HUES6 (cell line): ENCODE measurements around the gene MBOAT1.

Source experiments
- H3K27ac ChIP-seq: 2 replicates; pipeline ENCODE4 v1.7.0; 2013; ENCODE audit warnings: low read depth, mild to moderate bottlenecking, low read length, inconsistent platforms
- H3K27me3 ChIP-seq: 2 replicates; pipeline ENCODE4 v1.6.1; 2013; ENCODE audit warnings: low read length; ENCODE audit not compliant: control insufficient read depth, insufficient read depth
- H3K36me3 ChIP-seq: 2 replicates; pipeline ENCODE4 v1.6.1; 2013; ENCODE audit warnings: low read length; ENCODE audit not compliant: control insufficient read depth, insufficient read depth
- H3K4me1 ChIP-seq: 2 replicates; pipeline ENCODE4 v1.6.1; 2013; ENCODE audit warnings: low read length; ENCODE audit not compliant: control insufficient read depth, insufficient read depth
- H3K4me3 ChIP-seq: 2 replicates; pipeline ENCODE4 v1.5.1; 2013; ENCODE audit warnings: low read depth, low read length
- H3K9ac ChIP-seq: one replicate; pipeline ENCODE4 v1.6.1; 2013; ENCODE audit warnings: mild to moderate bottlenecking, low read length
- H3K9me3 ChIP-seq: 2 replicates; pipeline ENCODE4 v1.6.1; 2013; ENCODE audit warnings: low read depth, low read length; ENCODE audit not compliant: control insufficient read depth, insufficient read depth

MBOAT1 gene

DNA sequence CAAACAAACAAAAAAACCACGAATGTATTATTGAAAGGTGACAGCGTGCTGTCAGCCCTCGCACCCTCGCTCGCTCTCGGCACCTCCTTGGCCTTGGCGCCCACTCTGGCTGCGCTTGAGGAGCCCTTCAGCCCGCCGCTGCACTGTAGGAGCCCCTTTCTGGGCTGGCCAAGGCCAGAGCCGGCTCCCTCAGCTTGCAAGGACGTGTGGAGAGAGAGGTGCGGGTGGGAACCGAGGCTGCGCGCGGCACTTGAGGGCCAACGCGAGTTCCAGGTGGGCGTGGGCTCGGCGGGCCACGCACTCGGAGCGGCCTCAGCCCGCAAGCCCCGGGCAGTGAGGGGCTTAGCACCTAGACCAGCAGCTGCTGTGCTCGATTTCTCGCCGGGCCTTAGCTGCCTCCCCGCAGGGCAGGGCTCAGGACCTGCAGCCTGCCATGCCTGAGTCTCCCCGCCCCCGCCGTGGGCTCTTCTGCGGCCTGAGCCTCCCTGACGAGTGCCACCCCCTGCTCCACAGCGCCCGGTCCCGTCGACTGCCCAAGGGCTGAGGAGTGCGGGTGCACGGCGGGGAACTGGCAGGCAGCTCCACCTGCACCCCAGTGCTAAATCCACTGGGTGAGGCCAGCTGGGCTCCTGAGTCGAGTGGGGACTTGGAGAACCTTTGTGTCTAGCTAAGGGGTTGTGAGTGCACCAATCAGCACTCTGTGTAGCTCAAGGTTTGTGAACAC is 20.9 kb upstream of the MBOAT1 start:
- no peaks in the 10 kb centered on the region for H3K36me3 ChIP-seq
- H3K9ac ChIP-seq = no peak overlapping the region
- H3K4me3 ChIP-seq = no peak overlapping the region
- H3K27me3 ChIP-seq = no peaks in the 10 kb centered on the region
- peaks cover 4% of the 10 kb centered on the region; the same call in 1 of the 2 replicates for H3K9me3 ChIP-seq
- H3K4me1 ChIP-seq = peaks cover 6% of the 10 kb centered on the region
- H3K27ac ChIP-seq = no peak overlapping the region

- no peak overlapping the region for H3K4me3 ChIP-seq
- H3K9ac ChIP-seq = no peak overlapping the region
- no peaks in the 10 kb centered on the region for H3K36me3 ChIP-seq
- H3K27me3 ChIP-seq = no peaks in the 10 kb centered on the region
- H3K4me1 ChIP-seq = no peaks in the 10 kb centered on the region
- peaks cover 4% of the 10 kb centered on the region; the same call in 1 of the 2 replicates for H3K9me3 ChIP-seq
- H3K27ac ChIP-seq = no peak overlapping the region
Measured at GRCh38 chr6:20232188-20232587, 19.9 kb upstream of the MBOAT1 start.

- Histone ChIP-seq H3K36me3 (no peaks in the 10 kb centered on the region), H3K9me3 (peaks cover 4% of the 10 kb centered on the region; the same call in 1 of the 2 replicates), H3K27me3 (no peaks in the 10 kb centered on the region), H3K4me1 (no peaks in the 10 kb centered on the region), H3K9ac (no peak overlapping the region), H3K27ac (no peak overlapping the region), H3K4me3 (no peak overlapping the region)
Measured at GRCh38 chr6:20230401-20231119, 18.3 kb upstream of the MBOAT1 start.

DNA sequence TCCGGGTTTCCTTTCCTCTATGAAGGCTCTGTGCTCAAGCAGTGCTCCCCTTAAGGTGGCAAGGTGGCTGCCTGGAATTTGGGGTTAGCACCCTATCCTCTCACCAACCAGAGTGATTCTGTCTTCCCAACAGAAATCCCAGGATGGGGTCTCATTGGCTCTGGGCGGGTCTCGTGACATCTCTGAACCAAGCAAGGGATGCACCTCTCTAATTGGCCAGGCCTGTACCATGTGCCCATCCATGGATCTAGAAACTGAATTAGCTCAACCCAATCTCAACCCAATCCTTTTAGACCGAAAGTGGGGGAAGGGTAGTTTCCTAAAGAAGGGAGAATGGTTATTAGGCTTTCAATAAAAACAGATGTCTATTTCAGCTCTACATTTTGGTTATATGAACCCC is 17.6 kb upstream of the MBOAT1 start:
- no peaks in the 10 kb centered on the region for H3K36me3 ChIP-seq
- no peak overlapping the region for H3K9ac ChIP-seq
- no peak overlapping the region for H3K4me3 ChIP-seq
- no peak overlapping the region for H3K27ac ChIP-seq
- H3K9me3 ChIP-seq = peaks cover 4% of the 10 kb centered on the region; the same call in 1 of the 2 replicates
- no peaks in the 10 kb centered on the region for H3K27me3 ChIP-seq
- no peaks in the 10 kb centered on the region for H3K4me1 ChIP-seq

DNA sequence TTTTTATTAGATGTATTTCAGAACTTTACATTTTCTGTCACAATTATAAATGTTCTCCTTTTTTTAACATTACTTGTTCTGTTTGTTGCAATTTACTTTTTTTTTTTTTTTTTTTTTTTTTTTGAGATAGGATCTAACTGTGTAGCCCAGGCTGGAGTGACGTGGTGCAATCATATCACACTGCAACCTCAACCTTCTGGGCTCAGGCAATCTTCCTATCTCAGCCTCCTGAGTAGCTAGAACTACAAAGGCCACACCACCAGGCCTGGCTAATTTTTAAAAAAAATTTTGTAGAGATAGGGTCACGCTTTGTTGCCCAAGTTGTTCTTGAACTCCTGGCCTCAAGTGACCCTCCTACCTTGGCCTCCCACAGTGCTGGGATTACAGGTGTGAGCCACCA is 15.1 kb upstream of the MBOAT1 start:
- Histone ChIP-seq H3K36me3 (no peaks in the 10 kb centered on the region), H3K27me3 (no peaks in the 10 kb centered on the region), H3K27ac (no peak overlapping the region), H3K9me3 (peaks cover 1% of the 10 kb centered on the region; the same call in 1 of the 2 replicates), H3K4me1 (no peaks in the 10 kb centered on the region), H3K4me3 (no peak overlapping the region), H3K9ac (no peak overlapping the region)

DNA sequence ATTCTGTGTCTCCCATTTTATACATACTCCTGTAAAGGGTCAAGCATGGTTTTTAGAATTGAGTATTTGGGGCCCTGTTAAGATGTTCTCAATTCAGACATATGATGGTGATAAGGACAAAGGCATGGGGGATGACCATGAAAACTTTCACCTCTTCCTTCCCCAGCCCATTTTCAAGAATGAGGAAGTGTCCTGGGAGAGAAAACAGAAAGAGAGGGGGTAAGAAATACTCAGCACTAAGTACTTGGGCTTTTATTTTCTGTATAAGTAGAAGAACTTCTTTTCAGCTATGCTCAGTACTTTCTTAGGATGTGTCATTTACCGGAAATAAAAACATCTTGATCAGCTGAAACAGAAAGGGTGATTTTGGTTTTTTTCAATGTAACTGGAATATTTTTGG is 10.9 kb upstream of the MBOAT1 start:
- Histone ChIP-seq H3K27me3 (no peaks in the 10 kb centered on the region), H3K4me1 (no peaks in the 10 kb centered on the region), H3K36me3 (no peaks in the 10 kb centered on the region), H3K27ac (no peak overlapping the region), H3K9ac (no peak overlapping the region), H3K4me3 (no peak overlapping the region), H3K9me3 (no peaks in the 10 kb centered on the region)

DNA sequence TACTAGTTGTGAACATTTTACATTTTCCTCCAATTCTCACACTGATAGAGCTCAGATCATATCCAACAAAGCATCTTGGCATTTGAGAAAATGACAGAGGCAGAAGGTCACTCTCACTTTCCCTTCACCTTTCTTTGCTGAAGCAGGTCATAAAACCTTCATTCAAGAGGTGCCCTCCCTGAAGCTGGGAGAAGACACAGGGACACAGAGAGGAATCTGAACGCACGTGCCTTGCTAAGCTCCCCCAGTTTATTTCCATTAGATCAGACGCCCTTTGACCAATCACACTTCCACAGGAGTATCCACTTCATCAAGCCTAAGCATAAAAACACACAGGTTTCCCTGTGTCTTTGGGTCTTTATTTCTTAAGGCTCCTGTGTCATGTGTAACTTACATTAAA is 9.2 kb upstream of the MBOAT1 start:
- Histone ChIP-seq H3K27me3 (no peaks in the 10 kb centered on the region), H3K4me3 (no peak overlapping the region), H3K4me1 (no peaks in the 10 kb centered on the region), H3K9me3 (no peaks in the 10 kb centered on the region), H3K27ac (no peak overlapping the region), H3K36me3 (no peaks in the 10 kb centered on the region), H3K9ac (no peak overlapping the region)

- Histone ChIP-seq H3K4me3 (no peak overlapping the region), H3K4me1 (no peaks in the 10 kb centered on the region), H3K36me3 (no peaks in the 10 kb centered on the region), H3K27ac (no peak overlapping the region), H3K9ac (no peak overlapping the region), H3K27me3 (no peaks in the 10 kb centered on the region), H3K9me3 (no peaks in the 10 kb centered on the region)
Measured at GRCh38 chr6:20220359-20220758, 8.1 kb upstream of the MBOAT1 start.

- Histone ChIP-seq H3K9ac (no peak overlapping the region), H3K4me1 (peaks cover 8% of the 10 kb centered on the region), H3K9me3 (no peaks in the 10 kb centered on the region), H3K27me3 (peaks cover 3% of the 10 kb centered on the region; the same call in 1 of the 2 replicates), H3K36me3 (no peaks in the 10 kb centered on the region), H3K4me3 (no peak overlapping the region), H3K27ac (no peak overlapping the region)
Measured at GRCh38 chr6:20217891-20218290, 5.6 kb upstream of the MBOAT1 start.

GRCh38 chr6:20217324-20217855 is 5.1 kb upstream of the MBOAT1 start:
- H3K9ac ChIP-seq = no peak overlapping the region
- H3K27me3 ChIP-seq = peaks cover 3% of the 10 kb centered on the region; the same call in 1 of the 2 replicates
- H3K4me3 ChIP-seq = no peak overlapping the region
- peaks cover 10% of the 10 kb centered on the region for H3K4me1 ChIP-seq
- no peaks in the 10 kb centered on the region for H3K9me3 ChIP-seq
- H3K27ac ChIP-seq = no peak overlapping the region
- H3K36me3 ChIP-seq = no peaks in the 10 kb centered on the region

- Histone ChIP-seq H3K9me3 (no peaks in the 10 kb centered on the region), H3K27ac (no peak overlapping the region), H3K9ac (no peak overlapping the region), H3K4me3 (no peak overlapping the region), H3K36me3 (no peaks in the 10 kb centered on the region), H3K27me3 (peaks cover 10% of the 10 kb centered on the region), H3K4me1 (peaks cover 14% of the 10 kb centered on the region)
Measured at GRCh38 chr6:20215310-20215709, 3.0 kb upstream of the MBOAT1 start.
